ENCODE data around the gene HAND2.

The HAND2 gene

GRCh38 chr4:173521467-173522159 lies 8.4 kb downstream of the HAND2 start:
- peak overlapping the region; percentile 24 for H3K4me3 ChIP-seq (ENCODE audit: control insufficient read depth, low read depth, low read length)
- peak; percentile 23 for TF ChIP-seq CTCF (IDR thresholded peaks at IDR 0.05; ENCODE audit: control insufficient read depth, insufficient read depth, low read depth, low read length, missing control alignments)
- DNase-seq (ENCODE audit: low read depth): no peak

GRCh38 chr4:173520921-173521466 lies 9.0 kb downstream of the HAND2 start:
- no peak for DNase-seq (ENCODE audit: low read depth)
- no peak overlapping the region for H3K4me3 ChIP-seq (ENCODE audit: control insufficient read depth, low read depth, low read length)
- TF ChIP-seq CTCF (IDR thresholded peaks at IDR 0.05; ENCODE audit: control insufficient read depth, insufficient read depth, low read depth, low read length, missing control alignments): no peak

- DNase-seq (ENCODE audit: low read depth): no peak
- TF ChIP-seq CTCF (IDR thresholded peaks at IDR 0.05; ENCODE audit: control insufficient read depth, insufficient read depth, low read depth, low read length, missing control alignments): no peak
Observed at GRCh38 chr4:173519111-173520101, 10.6 kb downstream of the HAND2 start.

GRCh38 chr4:173518425-173519102 lies 11.5 kb downstream of the HAND2 start:
- no peak for TF ChIP-seq CTCF (IDR thresholded peaks at IDR 0.05; ENCODE audit: control insufficient read depth, insufficient read depth, low read depth, low read length, missing control alignments)
- no peak overlapping the region for H3K4me3 ChIP-seq (ENCODE audit: control insufficient read depth, low read depth, low read length)
- DNase-seq (ENCODE audit: low read depth): no peak

More at GRCh38 chr4:173519111-173520101, 10.6 kb downstream of the HAND2 start:
- no peak overlapping the region for H3K4me3 ChIP-seq (ENCODE audit: control insufficient read depth, low read depth, low read length)

GRCh38 chr4:173517781-173518424 lies 12.1 kb downstream of the HAND2 start:
- H3K4me3 ChIP-seq (ENCODE audit: control insufficient read depth, low read depth, low read length): no peak overlapping the region
- no peak for DNase-seq (ENCODE audit: low read depth)

More at GRCh38 chr4:173517781-173518424, 12.1 kb downstream of the HAND2 start:
- TF ChIP-seq CTCF (IDR thresholded peaks at IDR 0.05; ENCODE audit: control insufficient read depth, insufficient read depth, low read depth, low read length, missing control alignments): no peak

All from AG09309 (cell line).